ENCODE results near the gene IL17RA. TPM values are rescaled to one million over a fixed set of nuclear protein-coding genes. Genes with fewer than 3 reads are reported as not detected.

IL17RA gene
- polyA plus RNA-seq, 1 donor from 2014 or later: 0.52 TPM

- no peak overlapping the region for H3K4me3 ChIP-seq (ENCODE audit: low read length)
- no peak overlapping the region for H2AFZ ChIP-seq (ENCODE audit: low read depth, low read length)
- no peaks in the 10 kb centered on the region for H3K79me2 ChIP-seq (replicated peaks; ENCODE audit: insufficient read depth, low read length)
- H3K9me3 ChIP-seq (ENCODE audit: low read length): no peaks in the 10 kb centered on the region
- no peaks in the 10 kb centered on the region for H3K36me3 ChIP-seq (ENCODE audit: insufficient read depth, low read length)
- no peaks in the 10 kb centered on the region for H4K20me1 ChIP-seq (ENCODE audit: insufficient read depth)
- no peak overlapping the region for H3K4me2 ChIP-seq (ENCODE audit: low read length)
- H3F3A ChIP-seq (ENCODE audit: insufficient read depth, low read length, poor library complexity, severe bottlenecking): no peaks in the 10 kb centered on the region
- H3K9ac ChIP-seq (ENCODE audit: low read length): no peak overlapping the region
- peaks cover 46% of the 10 kb centered on the region for H3K27me3 ChIP-seq (ENCODE audit: insufficient read depth, low read depth, low read length)
- TF ChIP-seq REST (IDR thresholded peaks at IDR 0.05; ENCODE audit: borderline replicate concordance): no peak
- no peak for TF ChIP-seq SMC3 (conservative IDR thresholded peaks at IDR 0.05; ENCODE audit: poor library complexity)
- TF ChIP-seq RAD21 (conservative IDR thresholded peaks at IDR 0.05): no peak
- no peak for TF ChIP-seq TAF1 (IDR thresholded peaks at IDR 0.05; ENCODE audit: low read depth)
- no peak for TF ChIP-seq MXI1 (conservative IDR thresholded peaks at IDR 0.05; ENCODE audit: poor library complexity, severe bottlenecking)
- no peak for TF ChIP-seq POLR2AphosphoS5 (IDR thresholded peaks at IDR 0.05)
- TF ChIP-seq EZH2 (IDR thresholded peaks at IDR 0.05; ENCODE audit: borderline replicate concordance, insufficient read depth, low read length, poor library complexity, severe bottlenecking): no peak
- no peak for TF ChIP-seq EP300 (conservative IDR thresholded peaks at IDR 0.05; ENCODE audit: poor library complexity, severe bottlenecking)
- no peak for TF ChIP-seq CTCF (IDR thresholded peaks at IDR 0.05; ENCODE audit: poor library complexity, severe bottlenecking)
- H3K27ac ChIP-seq (ENCODE audit: low read length): no peak overlapping the region
- H3K9me2 ChIP-seq (ENCODE audit: insufficient read depth, low read length): no peaks in the 10 kb centered on the region
These were observed 1.5 kb downstream of the IL17RA start for GRCh38 chr22:17086296-17086695.

- TF ChIP-seq EP300 (conservative IDR thresholded peaks at IDR 0.05; ENCODE audit: poor library complexity, severe bottlenecking) (no peak), SMC3 (conservative IDR thresholded peaks at IDR 0.05; ENCODE audit: poor library complexity) (no peak), RAD21 (conservative IDR thresholded peaks at IDR 0.05) (no peak), REST (IDR thresholded peaks at IDR 0.05; ENCODE audit: borderline replicate concordance) (no peak), EZH2 (IDR thresholded peaks at IDR 0.05; ENCODE audit: borderline replicate concordance, insufficient read depth, low read length, poor library complexity, severe bottlenecking) (no peak), TAF1 (IDR thresholded peaks at IDR 0.05; ENCODE audit: low read depth) (no peak), CTCF (IDR thresholded peaks at IDR 0.05; ENCODE audit: poor library complexity, severe bottlenecking) (no peak), MXI1 (conservative IDR thresholded peaks at IDR 0.05; ENCODE audit: poor library complexity, severe bottlenecking) (no peak), POLR2AphosphoS5 (IDR thresholded peaks at IDR 0.05) (no peak)
- Histone ChIP-seq H3K27ac (ENCODE audit: low read length) (no peak overlapping the region), H3K36me3 (ENCODE audit: insufficient read depth, low read length) (no peaks in the 10 kb centered on the region), H3K79me2 (replicated peaks; ENCODE audit: insufficient read depth, low read length) (no peaks in the 10 kb centered on the region), H3K9ac (ENCODE audit: low read length) (no peak overlapping the region), H3K4me2 (ENCODE audit: low read length) (no peak overlapping the region), H2AFZ (ENCODE audit: low read depth, low read length) (no peak overlapping the region), H3F3A (ENCODE audit: insufficient read depth, low read length, poor library complexity, severe bottlenecking) (no peaks in the 10 kb centered on the region), H3K9me2 (ENCODE audit: insufficient read depth, low read length) (no peaks in the 10 kb centered on the region), H4K20me1 (ENCODE audit: insufficient read depth) (no peaks in the 10 kb centered on the region), H3K4me3 (ENCODE audit: low read length) (no peak overlapping the region), H3K9me3 (ENCODE audit: low read length) (no peaks in the 10 kb centered on the region), H3K27me3 (ENCODE audit: insufficient read depth, low read depth, low read length) (peaks cover 46% of the 10 kb centered on the region)
These were observed 2.1 kb downstream of the IL17RA start for GRCh38 chr22:17086788-17087497.
